Measurements from ENCODE around the gene MPPED1.

Gene MPPED1

DNA sequence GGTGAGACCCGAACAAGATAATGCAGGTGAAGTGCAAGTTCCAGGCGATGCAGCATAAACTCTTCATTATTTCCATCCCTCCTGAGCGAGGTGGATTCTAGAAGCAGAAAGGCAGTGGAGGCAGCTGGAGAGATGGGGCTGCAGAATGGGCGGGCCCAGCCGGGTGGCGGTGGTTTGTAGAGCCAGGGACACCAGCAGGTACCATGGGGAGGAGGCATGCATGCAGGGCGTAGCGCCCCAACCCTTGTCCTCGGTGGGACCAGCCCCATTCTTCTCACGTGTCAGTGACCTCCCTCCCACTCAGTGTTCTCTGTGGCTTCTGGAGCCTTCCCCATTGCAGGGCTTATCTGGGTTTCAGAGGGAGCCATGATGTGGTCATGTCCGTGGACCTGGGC lies 38.0 kb downstream of the MPPED1 start:
- DNase-seq = no peak

DNA sequence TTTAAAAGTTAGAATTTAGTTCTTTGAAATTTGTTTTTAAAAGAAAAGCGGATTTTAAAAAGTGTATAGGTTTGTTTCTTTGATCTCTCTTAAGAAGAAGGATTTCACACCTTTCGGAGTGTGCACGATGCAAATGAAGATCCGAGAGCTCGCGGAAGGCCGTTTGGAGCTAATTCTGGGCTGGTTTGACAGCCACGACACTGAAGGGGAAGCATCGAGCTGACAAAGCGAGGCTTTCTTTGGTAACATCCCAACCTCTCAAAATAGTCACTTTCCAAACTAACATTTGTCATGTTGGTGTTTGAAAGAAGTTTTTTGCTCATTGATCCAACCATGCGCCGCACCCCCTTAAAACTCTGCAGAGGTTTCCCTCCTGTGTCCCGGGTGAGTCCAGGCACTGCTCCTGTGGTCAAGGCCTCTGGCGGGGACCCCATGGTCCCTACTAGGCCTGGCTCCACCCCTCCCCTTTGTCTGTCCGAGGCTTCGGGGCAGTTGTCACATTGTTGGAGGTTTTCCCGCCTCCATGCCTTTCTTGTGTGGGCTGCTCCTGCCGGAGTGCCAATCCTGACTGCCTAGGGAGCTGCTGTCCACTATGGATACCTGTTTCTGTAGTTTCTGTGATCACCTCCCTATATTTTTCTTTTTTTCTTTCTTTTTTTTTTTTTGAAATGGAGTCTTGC lies 39.7 kb downstream of the MPPED1 start:
- no peak for DNase-seq

DNA sequence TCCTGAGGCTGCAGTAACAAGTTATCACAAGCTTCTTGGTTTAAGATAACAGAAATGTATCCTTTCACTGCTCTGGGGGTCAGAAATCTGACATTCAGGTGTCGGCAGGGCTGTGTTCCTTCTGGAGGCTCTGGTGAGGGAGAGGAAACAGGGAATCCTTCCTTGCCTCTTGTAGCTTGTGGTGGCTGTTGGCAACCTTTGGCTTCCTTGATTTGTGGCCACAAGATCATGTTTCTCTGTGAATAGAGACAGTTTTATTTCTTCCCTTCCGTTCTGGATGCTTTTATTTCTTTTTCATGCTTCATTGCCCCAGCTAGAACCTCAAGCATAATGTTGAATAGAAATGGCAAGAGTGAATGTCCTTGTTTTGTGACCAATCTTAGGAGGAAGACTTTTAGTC lies 44.0 kb downstream of the MPPED1 start:
- DNase-seq = no peak

GRCh38 chr22:43457002-43457401 lies 45.2 kb downstream of the MPPED1 start:
- no peak for DNase-seq

DNA sequence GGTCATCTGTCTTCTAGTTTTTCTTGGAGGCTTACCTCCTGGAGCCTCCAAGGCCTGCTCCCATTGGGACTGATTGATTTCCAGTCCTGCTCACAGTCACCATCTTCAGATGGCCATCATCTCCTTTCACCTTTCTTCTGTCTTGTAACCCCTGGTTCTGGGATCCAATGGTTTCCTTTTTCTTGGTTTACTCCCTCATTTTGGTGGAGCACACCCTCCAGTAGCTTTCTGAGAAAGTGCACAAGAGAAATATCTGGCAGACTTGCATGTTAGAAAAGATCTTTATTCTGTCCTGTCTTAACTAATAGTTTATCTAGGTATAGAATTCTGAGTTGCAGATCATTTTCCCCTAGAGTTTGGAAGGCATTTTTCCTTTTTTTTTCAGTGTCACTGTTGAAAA lies 50.9 kb downstream of the MPPED1 start:
- DNase-seq = no peak

DNA sequence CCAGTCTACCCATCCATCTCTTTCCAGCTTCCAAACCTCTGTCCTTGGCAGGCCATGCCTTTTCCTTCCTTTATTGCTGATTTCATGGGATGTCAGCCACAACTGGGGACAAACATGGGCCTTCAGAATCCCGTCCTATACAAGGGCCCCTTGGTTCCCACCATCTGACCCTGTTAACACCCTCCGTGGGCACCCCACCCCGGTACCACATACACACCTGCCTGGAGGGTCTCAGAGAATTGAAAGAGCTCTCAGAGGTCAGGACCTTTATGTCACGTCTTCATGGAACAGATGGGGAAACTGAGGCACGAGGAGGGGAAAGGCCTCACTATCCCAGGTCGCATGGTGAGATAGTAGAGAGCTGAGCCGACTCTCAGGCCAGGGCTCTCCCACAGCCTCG lies 53.0 kb downstream of the MPPED1 start:
- no peak for DNase-seq

DNA sequence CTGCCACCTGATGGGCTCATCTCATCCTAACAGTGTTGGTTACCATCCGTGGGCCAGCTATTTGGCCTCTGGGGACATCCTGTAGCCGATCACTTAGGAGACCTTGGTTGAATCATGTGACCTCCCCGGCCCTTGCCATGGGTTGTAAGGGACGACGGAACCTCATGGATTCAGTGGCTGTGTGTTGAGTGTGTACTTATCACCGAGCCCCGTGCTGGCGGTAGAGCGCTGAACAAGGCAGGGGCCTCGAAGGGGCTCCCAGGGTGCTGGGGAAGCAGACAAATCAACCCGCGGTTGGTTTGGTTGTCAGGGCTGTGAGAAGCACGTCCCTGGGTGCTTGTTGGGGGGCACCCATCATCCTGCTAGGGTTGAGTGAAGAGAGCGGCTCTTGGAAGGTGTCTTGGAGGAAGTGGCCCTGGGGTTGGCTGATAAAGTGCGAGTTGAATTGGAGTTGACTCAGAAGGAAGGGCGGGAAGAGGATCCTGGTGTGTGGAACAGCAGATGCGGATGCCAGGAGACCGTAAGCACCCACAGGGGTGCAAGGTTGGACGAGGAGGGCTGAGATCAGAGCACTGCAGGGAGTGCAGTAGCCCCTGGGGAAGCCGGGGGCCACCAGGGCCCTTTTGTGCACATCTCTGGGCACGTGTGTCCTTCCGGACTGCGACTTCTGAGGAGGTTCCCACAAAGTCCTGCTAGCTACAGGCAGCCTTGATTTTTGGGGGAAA lies 53.6 kb downstream of the MPPED1 start:
- no peak for DNase-seq

GRCh38 chr22:43466710-43467109 lies 54.9 kb downstream of the MPPED1 start:
- no peak for DNase-seq

- no peak for DNase-seq
Measured at GRCh38 chr22:43467216-43467940, 55.6 kb downstream of the MPPED1 start.

- no peak for DNase-seq
Measured at GRCh38 chr22:43470253-43470652, 58.4 kb downstream of the MPPED1 start.

DNA sequence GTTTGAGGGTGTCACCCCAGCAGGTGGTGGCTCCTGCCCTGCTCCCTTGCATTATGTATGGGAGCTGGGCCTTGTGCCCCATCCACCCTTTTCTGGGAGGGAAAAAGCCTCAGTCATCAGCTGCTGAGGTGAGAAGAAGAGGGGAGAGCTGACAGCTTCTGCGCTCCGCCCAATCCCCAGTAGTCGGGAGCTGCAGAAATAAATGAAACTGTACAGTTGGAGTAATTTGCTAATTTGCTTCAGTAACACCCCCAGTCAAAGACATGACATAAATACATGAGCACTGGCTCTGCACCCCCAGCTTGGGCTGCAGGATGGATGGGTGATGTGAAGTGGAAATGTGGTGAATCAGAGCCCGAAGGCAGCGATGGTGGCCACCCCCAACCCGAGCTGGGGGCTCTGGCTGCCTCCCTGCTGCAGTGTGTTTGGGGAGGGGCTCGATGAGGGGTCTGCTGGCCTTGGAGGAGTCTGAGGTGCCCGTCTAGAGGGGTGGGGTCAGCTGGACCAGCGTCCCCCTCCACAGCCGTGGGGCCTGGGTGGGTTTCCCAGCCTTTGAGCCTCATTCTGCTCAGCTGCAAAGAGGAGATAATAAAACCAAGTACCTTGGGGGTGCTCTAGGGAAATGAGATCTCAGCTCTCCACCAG lies 59.2 kb downstream of the MPPED1 start:
- no peak for DNase-seq

GRCh38 chr22:43471606-43472135 lies 59.9 kb downstream of the MPPED1 start:
- DNase-seq = no peak

DNA sequence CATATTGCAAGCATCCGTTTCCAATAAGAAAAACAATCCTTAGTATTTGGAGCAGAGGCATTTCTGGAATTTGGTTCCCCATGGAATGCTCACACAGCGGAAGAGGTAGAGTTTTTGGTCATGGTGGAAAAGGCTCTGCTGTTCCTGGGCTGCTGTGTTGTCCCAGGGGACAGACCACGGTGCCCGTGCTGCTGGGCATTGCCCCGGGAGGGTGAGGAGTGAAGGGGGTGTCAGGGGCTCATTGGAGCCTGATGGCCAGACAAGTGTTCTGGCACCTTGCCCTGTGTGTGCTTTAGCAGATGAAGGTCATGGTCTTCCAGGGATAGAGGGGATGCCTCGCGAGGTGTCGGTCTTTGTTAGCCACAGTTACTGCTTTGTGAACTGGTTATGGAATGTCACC lies 61.2 kb downstream of the MPPED1 start:
- no peak for DNase-seq

DNA sequence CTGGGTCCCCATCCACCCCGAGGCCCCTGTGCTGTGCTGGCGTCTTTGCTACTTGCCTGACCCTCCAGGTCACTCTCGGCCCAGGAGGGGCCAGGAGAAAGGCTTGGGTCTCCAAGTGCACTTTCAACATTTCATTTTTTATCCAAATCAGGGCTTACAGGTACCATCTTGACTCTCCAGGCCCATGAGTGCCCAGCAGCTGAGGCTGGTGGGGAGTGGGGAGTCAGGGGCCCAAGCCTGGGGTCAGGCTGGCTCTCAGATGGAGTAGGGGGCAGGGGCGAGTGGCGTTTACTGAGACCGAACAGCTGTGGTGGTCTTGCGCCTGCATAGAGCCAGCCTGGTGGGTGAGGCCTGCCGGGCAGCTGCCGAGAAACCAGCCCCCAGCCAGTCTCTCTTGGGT lies 61.6 kb downstream of the MPPED1 start:
- DNase-seq = no peak

- no peak for DNase-seq
Measured at GRCh38 chr22:43474161-43475101, 62.6 kb downstream of the MPPED1 start.

GRCh38 chr22:43475549-43476076 lies 63.8 kb downstream of the MPPED1 start:
- DNase-seq = no peak

DNA sequence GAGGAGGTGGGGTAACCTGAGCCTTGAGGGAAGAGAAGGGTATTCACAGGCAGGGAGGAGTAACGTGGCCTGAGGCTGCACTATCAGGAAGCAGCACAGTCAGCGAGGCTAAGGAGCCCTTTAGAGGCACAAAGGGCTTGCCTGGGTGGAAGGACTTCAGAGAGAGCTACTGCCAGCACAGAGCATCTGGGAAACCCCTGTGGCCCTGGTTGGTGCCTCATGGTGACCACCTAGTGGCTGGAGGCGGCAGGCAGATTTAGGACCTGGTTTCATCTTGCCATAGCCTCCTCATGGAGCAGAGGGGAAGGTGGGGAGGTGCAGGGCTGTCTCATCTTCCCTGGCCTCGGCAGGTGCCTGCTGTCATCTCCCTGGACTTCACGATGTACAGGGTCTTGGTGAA lies 64.5 kb downstream of the MPPED1 start:
- DNase-seq = no peak

- DNase-seq = no peak
Measured at GRCh38 chr22:43476751-43477725, 65.2 kb downstream of the MPPED1 start.

- DNase-seq = no peak
Measured at GRCh38 chr22:43477966-43478365, 66.2 kb downstream of the MPPED1 start.

DNA sequence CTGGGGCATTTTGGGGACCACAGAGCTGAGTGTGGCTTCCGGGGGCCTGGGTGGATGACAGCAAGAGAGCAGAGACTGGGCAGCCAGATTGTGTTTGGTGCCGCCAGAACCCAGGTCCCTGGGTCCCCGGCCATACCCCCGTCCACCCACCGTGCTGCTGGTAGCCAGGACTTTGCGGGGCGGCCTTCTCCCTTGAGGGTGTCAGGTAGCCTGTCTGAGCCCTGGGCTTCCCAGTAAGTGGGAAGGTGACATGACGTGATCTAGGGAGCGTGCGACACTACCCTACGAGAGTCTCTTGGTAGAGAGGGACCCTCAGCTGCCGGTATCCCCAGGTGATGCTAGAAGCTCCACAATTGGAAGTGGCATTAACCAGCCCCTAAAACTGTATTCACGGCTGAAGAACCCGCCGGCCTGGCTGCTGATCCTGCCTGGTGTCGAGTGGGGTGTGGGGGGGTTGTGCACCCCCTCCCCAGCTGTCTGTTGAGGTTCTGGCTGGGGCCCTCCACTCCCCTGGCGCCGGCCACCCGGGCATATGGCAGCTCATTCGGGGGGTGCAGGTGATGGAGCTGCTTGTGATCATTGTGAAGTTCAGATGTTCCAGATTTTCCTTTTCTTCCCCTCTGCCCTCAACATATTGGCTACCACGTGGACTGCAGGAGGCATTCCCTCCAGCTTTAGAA lies 66.9 kb downstream of the MPPED1 start:
- DNase-seq = no peak
